ENCODE measurements around the gene MYH13.

Gene MYH13

DNA sequence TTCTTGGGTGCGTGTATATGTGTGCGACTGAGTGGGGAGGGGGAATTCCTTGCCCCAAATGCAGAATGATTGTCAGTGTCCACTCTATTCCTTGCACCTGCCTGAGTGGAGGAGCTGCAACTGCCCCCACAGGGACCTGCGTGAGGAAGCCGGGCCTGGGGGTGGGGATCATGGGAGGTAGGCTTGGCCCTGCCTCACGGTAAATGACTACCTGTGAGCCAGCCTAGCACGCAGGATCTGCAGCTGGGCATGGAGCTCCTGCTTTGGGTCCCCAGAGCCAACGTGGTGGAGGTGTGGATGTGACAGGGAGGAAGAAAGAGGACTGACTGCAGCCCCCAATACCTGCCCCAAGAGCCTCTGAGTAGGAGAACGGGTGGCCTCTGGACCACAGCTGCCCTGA is 97.4 kb downstream of the MYH13 start:
- Mint-ChIP-seq H3K4me1 (peaks cover 5% of the 10 kb centered on the region), H3K36me3 (no peaks in the 10 kb centered on the region), H3K4me3 (no peak overlapping the region), H3K27me3 (peaks cover 9% of the 10 kb centered on the region), H3K9me3 (peaks cover 3% of the 10 kb centered on the region), H3K27ac (no peak overlapping the region)
- ATAC-seq (ENCODE audit: low read depth): no peak
- no peak for DNase-seq (ENCODE audit: low spot score in 2 of 2)

DNA sequence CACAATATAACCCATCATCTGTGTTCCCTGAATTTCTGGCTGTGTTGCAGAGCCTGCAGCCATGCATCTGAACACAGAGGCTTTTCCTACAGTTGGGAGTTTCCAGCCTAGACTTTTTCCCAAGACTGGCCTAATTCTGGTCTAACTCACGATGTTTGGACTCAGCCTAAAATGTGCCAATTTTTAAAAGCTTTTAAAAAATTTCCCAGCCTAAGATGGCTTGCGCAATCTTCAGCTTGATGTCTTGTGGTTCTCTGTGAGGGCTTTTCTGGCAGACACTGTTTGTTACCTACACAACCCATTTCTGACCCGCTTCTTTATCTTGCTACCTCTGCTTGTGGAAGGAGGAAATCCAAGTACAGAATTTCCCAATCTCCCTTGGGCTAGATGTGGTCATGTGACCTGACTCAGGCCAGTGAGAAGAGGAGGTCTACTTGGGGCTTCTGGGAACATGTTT is 101.7 kb downstream of the MYH13 start:
- Mint-ChIP-seq H3K27me3 (peaks cover 12% of the 10 kb centered on the region), H3K27ac (no peak overlapping the region), H3K9me3 (peaks cover 9% of the 10 kb centered on the region), H3K4me1 (no peaks in the 10 kb centered on the region), H3K4me3 (no peak overlapping the region), H3K36me3 (no peaks in the 10 kb centered on the region)
- ATAC-seq (ENCODE audit: low read depth): no peak
- DNase-seq (ENCODE audit: low spot score in 2 of 2): no peak

GRCh38 chr17:10270258-10270657 is 102.5 kb downstream of the MYH13 start:
- Mint-ChIP-seq H3K27me3 (peaks cover 12% of the 10 kb centered on the region), H3K9me3 (peaks cover 9% of the 10 kb centered on the region), H3K4me1 (no peaks in the 10 kb centered on the region), H3K36me3 (no peaks in the 10 kb centered on the region), H3K4me3 (no peak overlapping the region), H3K27ac (no peak overlapping the region)
- DNase-seq (ENCODE audit: low spot score in 2 of 2): no peak
- no peak for ATAC-seq (ENCODE audit: low read depth)

DNA sequence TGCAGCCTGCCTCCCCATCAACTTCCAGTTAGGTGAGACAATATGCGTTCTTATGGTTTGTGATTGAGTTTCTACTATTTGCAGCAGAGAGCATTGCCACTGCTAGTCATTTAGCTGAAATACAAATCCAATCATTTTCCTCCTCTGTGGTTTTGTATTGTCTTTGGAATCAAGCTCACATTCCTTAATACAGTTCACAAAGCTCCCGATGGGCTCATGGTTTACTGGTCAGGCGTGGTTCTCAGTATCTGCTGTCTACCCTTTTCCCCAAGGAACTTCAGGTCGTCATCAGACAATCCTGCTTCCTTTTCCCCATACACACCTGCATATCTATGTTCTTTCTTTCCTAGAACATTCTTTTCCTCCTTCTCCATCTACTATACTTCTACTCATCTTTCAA is 104.8 kb downstream of the MYH13 start:
- Mint-ChIP-seq H3K9me3 (peaks cover 9% of the 10 kb centered on the region), H3K4me3 (no peak overlapping the region), H3K36me3 (no peaks in the 10 kb centered on the region), H3K4me1 (no peaks in the 10 kb centered on the region), H3K27ac (no peak overlapping the region), H3K27me3 (peaks cover 6% of the 10 kb centered on the region)
- DNase-seq (ENCODE audit: low spot score in 2 of 2): no peak
- no peak for ATAC-seq (ENCODE audit: low read depth)

- ATAC-seq (ENCODE audit: low read depth) (no peak), DNase-seq (ENCODE audit: low spot score in 2 of 2) (no peak)
- Mint-ChIP-seq H3K27me3 (peaks cover 3% of the 10 kb centered on the region), H3K27ac (no peak overlapping the region), H3K36me3 (no peaks in the 10 kb centered on the region), H3K4me3 (no peak overlapping the region), H3K4me1 (no peaks in the 10 kb centered on the region), H3K9me3 (peaks cover 6% of the 10 kb centered on the region)
These were observed 106.4 kb downstream of the MYH13 start for GRCh38 chr17:10266296-10266876.

DNA sequence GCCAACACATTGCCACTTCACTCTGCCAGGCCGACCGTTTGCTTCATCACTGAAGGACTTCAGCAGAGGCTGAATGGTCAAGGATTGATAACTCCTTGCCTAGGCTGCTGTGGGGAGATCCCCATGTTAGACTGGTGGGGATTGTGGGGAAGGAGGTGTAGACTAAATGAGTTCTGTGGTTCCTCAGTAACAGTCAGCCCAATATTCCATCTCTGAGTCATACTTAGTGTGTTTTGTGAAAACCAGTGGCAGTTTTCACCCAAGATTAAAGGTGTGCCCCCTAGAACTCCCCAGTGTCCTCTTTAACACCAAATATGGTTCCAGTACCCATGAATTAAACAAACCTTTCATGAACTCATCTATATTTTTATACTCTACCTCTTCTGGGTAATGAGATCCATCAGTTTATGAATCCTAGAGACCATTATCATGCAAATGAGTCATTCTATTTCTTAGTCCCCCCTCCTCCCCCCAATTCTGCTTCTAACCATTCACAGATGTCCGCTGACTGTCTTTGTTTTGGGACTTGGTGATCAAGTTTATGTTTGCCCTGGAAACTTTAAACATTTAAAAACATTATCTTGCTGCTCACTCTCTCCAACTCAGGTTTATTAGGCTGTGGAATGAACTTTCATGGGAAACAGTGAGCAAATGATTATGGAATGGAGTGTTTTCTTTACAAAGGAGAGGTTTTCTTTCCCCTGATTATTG is 107.6 kb downstream of the MYH13 start:
- no peaks in the 10 kb centered on the region for H3K36me3 Mint-ChIP-seq
- peaks cover 8% of the 10 kb centered on the region for H3K9me3 Mint-ChIP-seq
- DNase-seq (ENCODE audit: low spot score in 2 of 2): no peak
- H3K4me1 Mint-ChIP-seq: no peaks in the 10 kb centered on the region
- peaks cover 5% of the 10 kb centered on the region for H3K27me3 Mint-ChIP-seq
- H3K27ac Mint-ChIP-seq: no peak overlapping the region
- no peak for ATAC-seq (ENCODE audit: low read depth)
- H3K4me3 Mint-ChIP-seq: no peak overlapping the region

DNA sequence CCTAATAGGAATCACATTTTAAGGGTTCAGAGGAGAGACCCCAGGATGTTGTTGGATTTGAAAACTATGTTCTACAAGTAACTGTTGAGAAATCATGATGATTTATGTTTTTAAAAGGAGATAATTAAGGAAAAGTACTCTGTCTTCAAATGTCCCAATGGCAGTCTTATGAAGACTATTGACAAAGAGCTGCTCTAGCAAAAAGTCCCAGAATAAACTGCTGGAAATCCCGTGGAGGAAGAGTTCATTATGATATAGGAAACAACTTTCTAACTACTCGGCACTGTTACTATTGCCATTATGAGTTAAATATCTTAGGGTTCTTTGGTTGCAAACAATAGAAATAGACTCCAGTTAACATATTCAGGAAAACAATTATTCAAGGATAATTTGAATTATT is 108.8 kb downstream of the MYH13 start:
- no peak overlapping the region for H3K27ac Mint-ChIP-seq
- DNase-seq (ENCODE audit: low spot score in 2 of 2): no peak
- peaks cover 5% of the 10 kb centered on the region for H3K9me3 Mint-ChIP-seq
- H3K27me3 Mint-ChIP-seq: peaks cover 2% of the 10 kb centered on the region
- no peaks in the 10 kb centered on the region for H3K4me1 Mint-ChIP-seq
- H3K4me3 Mint-ChIP-seq: no peak overlapping the region
- ATAC-seq (ENCODE audit: low read depth): no peak
- H3K36me3 Mint-ChIP-seq: no peaks in the 10 kb centered on the region

GRCh38 chr17:10262451-10262850 is 110.4 kb downstream of the MYH13 start:
- no peaks in the 10 kb centered on the region for H3K4me1 Mint-ChIP-seq
- H3K27ac Mint-ChIP-seq: no peak overlapping the region

GRCh38 chr17:10261098-10261497 is 111.7 kb downstream of the MYH13 start:
- DNase-seq (ENCODE audit: low spot score in 2 of 2) (no peak), ATAC-seq (ENCODE audit: low read depth) (no peak)
- Mint-ChIP-seq H3K36me3 (no peaks in the 10 kb centered on the region), H3K27ac (no peak overlapping the region), H3K27me3 (peaks cover 4% of the 10 kb centered on the region), H3K4me1 (no peaks in the 10 kb centered on the region), H3K4me3 (no peak overlapping the region), H3K9me3 (peaks cover 3% of the 10 kb centered on the region)

More at GRCh38 chr17:10262451-10262850, 110.4 kb downstream of the MYH13 start:
- Mint-ChIP-seq H3K4me3 (no peak overlapping the region), H3K36me3 (no peaks in the 10 kb centered on the region), H3K9me3 (peaks cover 6% of the 10 kb centered on the region), H3K27me3 (peaks cover 4% of the 10 kb centered on the region)
- DNase-seq (ENCODE audit: low spot score in 2 of 2): no peak
- ATAC-seq (ENCODE audit: low read depth): no peak

DNA sequence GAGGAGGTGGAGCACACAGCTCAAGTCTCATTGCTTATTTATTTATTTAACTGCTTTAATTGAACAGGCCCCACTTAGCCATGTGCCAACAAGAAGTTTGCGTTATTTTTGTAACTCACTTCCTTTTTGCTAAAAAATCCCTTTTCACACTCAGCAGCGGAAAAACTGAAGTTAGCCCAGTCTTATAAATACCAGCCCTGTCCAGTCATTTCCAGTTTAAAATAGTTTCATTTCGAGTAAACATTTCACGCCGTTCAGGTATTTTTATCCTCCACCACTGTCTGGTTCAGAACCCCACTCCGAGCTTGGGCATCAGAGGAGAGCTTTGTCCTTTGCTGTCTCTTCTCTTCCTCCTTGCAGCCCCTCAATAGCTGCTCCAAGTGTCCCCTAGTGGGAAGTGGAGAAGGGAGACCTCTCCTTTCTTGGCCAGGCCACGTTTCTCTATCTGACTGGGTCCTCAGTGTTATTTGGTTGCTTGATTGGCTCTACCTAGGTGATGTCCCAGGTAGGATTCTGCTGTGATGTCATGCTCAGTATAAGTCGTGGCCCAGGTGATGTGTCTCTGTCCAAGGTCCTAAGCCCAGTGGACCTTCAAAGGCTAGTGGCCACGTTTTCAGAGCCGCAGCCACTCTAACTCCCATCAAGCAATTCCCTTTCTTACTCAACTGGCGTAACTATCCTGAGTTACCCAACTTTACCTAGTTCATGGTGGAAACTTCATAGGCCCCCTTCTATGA is 121.4 kb downstream of the MYH13 start:
- Mint-ChIP-seq H3K27me3 (peaks cover 3% of the 10 kb centered on the region), H3K27ac (no peak overlapping the region), H3K9me3 (peaks cover 5% of the 10 kb centered on the region), H3K4me3 (no peak overlapping the region), H3K36me3 (no peaks in the 10 kb centered on the region), H3K4me1 (peaks cover 5% of the 10 kb centered on the region)
- DNase-seq (ENCODE audit: low spot score in 2 of 2): no peak
- ATAC-seq (ENCODE audit: low read depth): no peak

Data from memory B cell (primary cell).